Measurements from ENCODE around the gene ABCB8. TPM values are rescaled to one million over a fixed set of nuclear protein-coding genes. Genes with fewer than 3 reads are reported as not detected.

The ABCB8 gene
- total RNA-seq, 1 donor: 30.9 TPM

GRCh38 chr7:151017370-151017952 is 10.8 kb upstream of the ABCB8 start:
- no peak for DNase-seq (ENCODE audit: low read depth)
- H3K4me3 ChIP-seq (ENCODE audit: low read depth, low read length): no peak overlapping the region
- no peak for TF ChIP-seq CTCF (IDR thresholded peaks at IDR 0.05; ENCODE audit: insufficient read depth, low read length)

- H3K4me3 ChIP-seq (ENCODE audit: low read depth, low read length): no peak overlapping the region
- DNase-seq (ENCODE audit: low read depth): no peak
- TF ChIP-seq CTCF (IDR thresholded peaks at IDR 0.05; ENCODE audit: insufficient read depth, low read length): peak; percentile 91
These were observed 10.3 kb upstream of the ABCB8 start for GRCh38 chr7:151017953-151018420.

GRCh38 chr7:151018421-151019129 is 9.7 kb upstream of the ABCB8 start:
- peak overlapping the region; percentile 28 for H3K4me3 ChIP-seq (ENCODE audit: low read depth, low read length)
- DNase-seq (ENCODE audit: low read depth): no peak
- TF ChIP-seq CTCF (IDR thresholded peaks at IDR 0.05; ENCODE audit: insufficient read depth, low read length): no peak

- H3K4me3 ChIP-seq (ENCODE audit: low read depth, low read length): no peak overlapping the region
- DNase-seq (ENCODE audit: low read depth): no peak
- no peak for TF ChIP-seq CTCF (IDR thresholded peaks at IDR 0.05; ENCODE audit: insufficient read depth, low read length)
These were observed 9.2 kb upstream of the ABCB8 start for GRCh38 chr7:151019130-151019447.

- no peak for TF ChIP-seq CTCF (IDR thresholded peaks at IDR 0.05; ENCODE audit: insufficient read depth, low read length)
- DNase-seq (ENCODE audit: low read depth): no peak
- no peak overlapping the region for H3K4me3 ChIP-seq (ENCODE audit: low read depth, low read length)
These were observed 8.0 kb upstream of the ABCB8 start for GRCh38 chr7:151020231-151020630.

- no peak for TF ChIP-seq CTCF (IDR thresholded peaks at IDR 0.05; ENCODE audit: insufficient read depth, low read length)
- no peak overlapping the region for H3K4me3 ChIP-seq (ENCODE audit: low read depth, low read length)
- no peak for DNase-seq (ENCODE audit: low read depth)
These were observed 5.0 kb upstream of the ABCB8 start for GRCh38 chr7:151023232-151023631.

All from fibroblast of the aortic adventitia (primary cell).